HL-60 (cell line): Measurements from ENCODE around the gene GSTM3.

Experiments used
- DNase-seq, 2 experiments: peaks; one replicate each; pipeline ENCODE4 v3.0.0-alpha.2; 2010 to 2020; ENCODE audit warnings: low read depth in 1 of 2, low spot score in 1 of 2
- H3K27ac ChIP-seq: fragments of 250-450 bp; sonication (Bioruptor Pico); replicated peaks from 2 replicates; pipeline ENCODE4 v1.5.1; 2020; ENCODE audit warnings: mild to moderate bottlenecking, moderate library complexity
- H3K27me3 ChIP-seq: fragments of 250-450 bp; sonication (Bioruptor Pico); 2 replicates; pipeline ENCODE4 v1.5.1; 2021; ENCODE audit warnings: mild to moderate bottlenecking, moderate library complexity; ENCODE audit not compliant: insufficient read depth, poor library complexity, severe bottlenecking
- H3K4me3 ChIP-seq: replicated peaks from 2 replicates; pipeline ENCODE4 v1.5.1; 2011; ENCODE audit warnings: mild to moderate bottlenecking, control low read depth, low read length; ENCODE audit not compliant: insufficient read depth
- GABPA ChIP-seq: IDR thresholded peaks from 2 replicates; pipeline ENCODE4 v1.6.1; 2012; ENCODE audit warnings: low read depth
- POLR2AphosphoS5 ChIP-seq: IDR thresholded peaks from 2 replicates; pipeline ENCODE4 v1.6.1; 2012; ENCODE audit warnings: low read depth
- SPI1 ChIP-seq: IDR thresholded peaks from 2 replicates; pipeline ENCODE4 v1.6.1; 2012; ENCODE audit warnings: low read depth, mild to moderate bottlenecking, borderline replicate concordance
- TF ChIP-seq, protein P1 (sequence below): IDR thresholded peaks from one replicate; pipeline ENCODE4 v1.5.1; 2011; ENCODE audit warnings: low read length, control low read depth, inconsistent platforms; ENCODE audit not compliant: insufficient read depth
- TF ChIP-seq, protein P2 (sequence below): IDR thresholded peaks from 2 replicates; pipeline ENCODE4 v1.6.1; 2012; ENCODE audit warnings: low read depth; ENCODE audit not compliant: insufficient replicate concordance

GSTM3 gene

DNA sequence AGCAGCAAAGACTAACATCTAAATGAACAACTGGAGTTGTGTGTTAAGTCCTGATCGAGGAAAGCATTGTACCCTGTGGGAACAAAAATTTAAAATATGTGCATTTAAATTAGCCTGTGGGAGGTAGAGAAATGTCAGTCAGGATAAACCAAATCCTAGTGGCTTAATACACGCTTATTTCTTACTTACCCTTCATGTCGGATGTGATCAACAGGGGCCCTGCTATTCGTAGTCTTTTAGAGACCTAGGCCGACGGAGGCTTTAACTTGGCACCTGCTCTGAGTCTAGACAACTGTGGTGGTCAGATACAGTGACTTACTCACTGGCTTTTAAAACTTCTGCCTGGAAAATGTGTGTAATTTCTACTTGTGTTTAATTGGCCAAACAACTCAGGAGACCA, 10.2 kb downstream of the GSTM3 start:
- no peaks in the 10 kb centered on the region for H3K27me3 ChIP-seq
- H3K4me3 ChIP-seq = no peak overlapping the region
- H3K27ac ChIP-seq = no peak overlapping the region
- TF ChIP-seq, protein P1, sequence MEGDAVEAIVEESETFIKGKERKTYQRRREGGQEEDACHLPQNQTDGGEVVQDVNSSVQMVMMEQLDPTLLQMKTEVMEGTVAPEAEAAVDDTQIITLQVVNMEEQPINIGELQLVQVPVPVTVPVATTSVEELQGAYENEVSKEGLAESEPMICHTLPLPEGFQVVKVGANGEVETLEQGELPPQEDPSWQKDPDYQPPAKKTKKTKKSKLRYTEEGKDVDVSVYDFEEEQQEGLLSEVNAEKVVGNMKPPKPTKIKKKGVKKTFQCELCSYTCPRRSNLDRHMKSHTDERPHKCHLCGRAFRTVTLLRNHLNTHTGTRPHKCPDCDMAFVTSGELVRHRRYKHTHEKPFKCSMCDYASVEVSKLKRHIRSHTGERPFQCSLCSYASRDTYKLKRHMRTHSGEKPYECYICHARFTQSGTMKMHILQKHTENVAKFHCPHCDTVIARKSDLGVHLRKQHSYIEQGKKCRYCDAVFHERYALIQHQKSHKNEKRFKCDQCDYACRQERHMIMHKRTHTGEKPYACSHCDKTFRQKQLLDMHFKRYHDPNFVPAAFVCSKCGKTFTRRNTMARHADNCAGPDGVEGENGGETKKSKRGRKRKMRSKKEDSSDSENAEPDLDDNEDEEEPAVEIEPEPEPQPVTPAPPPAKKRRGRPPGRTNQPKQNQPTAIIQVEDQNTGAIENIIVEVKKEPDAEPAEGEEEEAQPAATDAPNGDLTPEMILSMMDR = no peak
- TF ChIP-seq SPI1 = no peak
- TF ChIP-seq GABPA = no peak
- TF ChIP-seq, protein P2, sequence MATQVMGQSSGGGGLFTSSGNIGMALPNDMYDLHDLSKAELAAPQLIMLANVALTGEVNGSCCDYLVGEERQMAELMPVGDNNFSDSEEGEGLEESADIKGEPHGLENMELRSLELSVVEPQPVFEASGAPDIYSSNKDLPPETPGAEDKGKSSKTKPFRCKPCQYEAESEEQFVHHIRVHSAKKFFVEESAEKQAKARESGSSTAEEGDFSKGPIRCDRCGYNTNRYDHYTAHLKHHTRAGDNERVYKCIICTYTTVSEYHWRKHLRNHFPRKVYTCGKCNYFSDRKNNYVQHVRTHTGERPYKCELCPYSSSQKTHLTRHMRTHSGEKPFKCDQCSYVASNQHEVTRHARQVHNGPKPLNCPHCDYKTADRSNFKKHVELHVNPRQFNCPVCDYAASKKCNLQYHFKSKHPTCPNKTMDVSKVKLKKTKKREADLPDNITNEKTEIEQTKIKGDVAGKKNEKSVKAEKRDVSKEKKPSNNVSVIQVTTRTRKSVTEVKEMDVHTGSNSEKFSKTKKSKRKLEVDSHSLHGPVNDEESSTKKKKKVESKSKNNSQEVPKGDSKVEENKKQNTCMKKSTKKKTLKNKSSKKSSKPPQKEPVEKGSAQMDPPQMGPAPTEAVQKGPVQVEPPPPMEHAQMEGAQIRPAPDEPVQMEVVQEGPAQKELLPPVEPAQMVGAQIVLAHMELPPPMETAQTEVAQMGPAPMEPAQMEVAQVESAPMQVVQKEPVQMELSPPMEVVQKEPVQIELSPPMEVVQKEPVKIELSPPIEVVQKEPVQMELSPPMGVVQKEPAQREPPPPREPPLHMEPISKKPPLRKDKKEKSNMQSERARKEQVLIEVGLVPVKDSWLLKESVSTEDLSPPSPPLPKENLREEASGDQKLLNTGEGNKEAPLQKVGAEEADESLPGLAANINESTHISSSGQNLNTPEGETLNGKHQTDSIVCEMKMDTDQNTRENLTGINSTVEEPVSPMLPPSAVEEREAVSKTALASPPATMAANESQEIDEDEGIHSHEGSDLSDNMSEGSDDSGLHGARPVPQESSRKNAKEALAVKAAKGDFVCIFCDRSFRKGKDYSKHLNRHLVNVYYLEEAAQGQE = no peak
- DNase-seq = no peak

DNA sequence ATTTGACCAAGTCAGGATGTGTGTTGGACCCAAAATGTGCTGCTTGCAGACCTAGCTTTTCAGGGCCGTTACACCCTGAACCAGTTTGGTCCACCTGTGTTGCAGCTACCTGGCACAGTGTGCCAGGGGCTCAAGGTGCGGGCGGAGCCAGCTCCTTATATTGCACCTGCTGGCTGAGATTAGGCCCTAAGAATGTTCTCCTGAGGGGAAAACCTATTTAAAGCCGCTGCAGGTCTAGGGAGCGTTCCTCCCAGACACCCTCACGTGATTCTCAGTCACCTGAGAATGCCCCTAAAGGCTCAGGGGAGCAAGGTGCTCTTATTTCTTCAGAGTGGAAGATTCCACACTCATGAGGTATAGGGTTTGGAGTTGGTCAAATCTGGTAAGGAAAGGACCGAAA, 12.0 kb downstream of the GSTM3 start:
- no peak overlapping the region for H3K27ac ChIP-seq
- H3K4me3 ChIP-seq = no peak overlapping the region
- DNase-seq = no peak
- TF ChIP-seq, protein P2 = no peak
- TF ChIP-seq GABPA (no peak), POLR2AphosphoS5 (no peak), SPI1 (no peak)
- TF ChIP-seq, protein P1 = no peak
- H3K27me3 ChIP-seq = no peaks in the 10 kb centered on the region

DNA sequence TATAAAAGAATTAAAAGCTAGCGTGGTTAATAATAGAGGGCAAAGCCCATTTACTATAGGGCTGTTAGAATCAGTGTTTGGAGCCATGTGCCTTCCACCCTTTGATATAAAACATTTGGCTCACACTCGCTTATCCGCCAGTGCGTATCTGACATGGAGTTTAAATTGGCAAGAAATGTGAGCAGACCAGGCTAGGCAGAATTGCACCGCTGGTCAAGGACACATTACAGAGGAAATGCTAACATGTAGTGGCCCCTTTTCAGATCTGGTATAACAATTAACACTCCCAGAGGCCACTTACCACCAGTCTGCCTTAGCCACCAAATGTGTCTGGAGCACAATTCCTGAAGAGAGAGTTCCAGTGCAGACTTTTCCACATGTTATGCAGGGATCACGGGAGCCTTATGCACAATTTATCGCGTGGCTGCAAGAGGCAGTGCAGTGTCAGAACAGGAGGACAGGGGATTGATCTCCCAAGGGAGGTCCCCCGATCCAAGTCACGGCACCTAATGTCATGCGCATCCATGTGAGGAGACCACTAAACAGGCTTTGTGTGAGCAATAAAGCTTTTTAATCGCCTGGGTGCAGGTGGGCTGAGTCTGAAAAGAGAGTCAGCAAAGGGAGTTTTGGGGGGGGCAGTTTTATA, 14.0 kb downstream of the GSTM3 start:
- H3K27ac ChIP-seq = no peak overlapping the region
- no peak for DNase-seq
- TF ChIP-seq SPI1 (no peak), GABPA (no peak)
- TF ChIP-seq, protein P1 = no peak
- TF ChIP-seq, protein P2 = no peak

More for the DNA sequence above, 14.0 kb downstream of the GSTM3 start:
- no peak overlapping the region for H3K4me3 ChIP-seq
- H3K27me3 ChIP-seq = no peaks in the 10 kb centered on the region
